HG03565 (cell line): ENCODE data around the gene LDLRAD4.

Experiments
- ATAC-seq: cut with Tn5 transposase; IDR thresholded peaks from one replicate; pipeline ENCODE4 v1.9.1; 2021; ENCODE audit warnings: mild to moderate bottlenecking, moderate library complexity; ENCODE audit not compliant: unreplicated experiment

The LDLRAD4 gene

DNA sequence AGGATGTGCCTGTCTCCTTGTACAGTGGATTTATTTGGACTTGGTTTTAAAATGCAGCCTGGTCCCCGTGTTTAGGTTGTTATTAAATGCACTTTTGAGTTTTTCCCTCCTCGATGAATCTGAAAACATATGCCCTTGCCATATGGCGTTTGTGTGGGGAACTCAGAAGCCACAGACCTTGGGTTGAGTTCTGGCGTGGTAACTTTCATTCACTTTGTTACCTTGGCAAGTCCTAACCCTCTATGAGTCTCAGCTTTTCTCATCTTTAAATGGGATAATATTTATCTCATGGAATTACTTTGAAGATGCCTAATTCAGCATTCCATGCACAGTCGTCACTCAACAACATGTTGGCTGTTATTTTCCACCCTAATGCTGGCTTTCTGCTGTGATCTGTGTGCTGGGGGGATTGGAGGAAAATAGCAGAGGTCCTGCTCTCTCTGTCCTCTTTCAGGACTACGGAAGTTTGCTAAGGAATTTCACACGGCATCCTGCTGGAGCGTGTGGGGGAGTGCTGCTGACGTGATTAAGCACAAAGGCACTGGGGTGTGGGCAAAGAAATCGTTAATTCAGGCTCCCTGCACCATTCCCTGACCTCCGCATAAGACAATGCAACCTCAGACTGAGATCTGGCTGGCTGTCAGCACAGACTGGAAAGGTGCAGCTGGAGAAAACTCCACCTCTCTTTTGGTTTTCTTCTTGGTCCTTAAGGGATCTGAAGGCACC lies 61.7 kb downstream of the LDLRAD4 start:
- ATAC-seq: no peak

DNA sequence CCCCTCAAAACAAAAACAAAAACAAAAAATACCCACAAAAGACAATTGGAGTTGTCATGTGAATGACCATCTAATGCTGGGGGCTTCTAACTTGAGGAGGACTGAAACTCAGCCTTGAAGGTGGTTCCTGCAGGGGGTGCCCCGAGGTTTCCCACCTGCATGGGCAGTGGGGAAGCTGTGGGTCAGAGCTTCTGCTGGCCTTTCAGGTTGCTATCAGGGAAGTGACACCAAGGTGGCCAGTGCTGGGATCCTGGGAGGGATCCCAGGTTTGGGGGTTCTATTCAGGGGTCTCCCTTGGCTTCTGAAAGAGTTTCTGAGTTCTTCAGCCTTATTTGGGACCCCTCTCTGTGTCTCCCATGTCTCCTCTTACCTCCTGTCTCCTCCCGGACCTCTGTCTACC lies 62.8 kb downstream of the LDLRAD4 start:
- no peak for ATAC-seq

- no peak for ATAC-seq
Observed at GRCh38 chr18:13283746-13284145, 65.2 kb downstream of the LDLRAD4 start.

GRCh38 chr18:13284330-13285027 lies 65.9 kb downstream of the LDLRAD4 start:
- ATAC-seq: no peak

DNA sequence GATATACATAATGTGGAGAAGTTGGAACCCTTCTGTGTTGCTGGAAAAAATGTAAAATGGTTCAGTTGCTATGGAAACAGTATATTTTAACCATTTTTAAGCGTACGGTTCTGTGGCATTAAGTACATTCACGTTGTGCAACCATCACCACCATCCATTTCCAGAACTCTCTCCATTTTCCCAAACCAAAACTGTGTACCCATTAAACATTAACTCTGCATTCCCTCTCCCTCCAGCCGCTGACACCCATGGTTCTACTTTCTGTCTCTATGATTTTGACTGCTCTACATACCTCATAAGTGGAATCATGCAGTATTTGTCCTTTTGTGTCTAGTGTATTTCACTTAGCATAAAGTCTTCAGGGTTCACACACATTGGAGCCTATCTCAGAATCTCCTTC lies 67.3 kb downstream of the LDLRAD4 start:
- ATAC-seq: no peak

GRCh38 chr18:13286456-13287125 lies 68.0 kb downstream of the LDLRAD4 start:
- no peak for ATAC-seq

DNA sequence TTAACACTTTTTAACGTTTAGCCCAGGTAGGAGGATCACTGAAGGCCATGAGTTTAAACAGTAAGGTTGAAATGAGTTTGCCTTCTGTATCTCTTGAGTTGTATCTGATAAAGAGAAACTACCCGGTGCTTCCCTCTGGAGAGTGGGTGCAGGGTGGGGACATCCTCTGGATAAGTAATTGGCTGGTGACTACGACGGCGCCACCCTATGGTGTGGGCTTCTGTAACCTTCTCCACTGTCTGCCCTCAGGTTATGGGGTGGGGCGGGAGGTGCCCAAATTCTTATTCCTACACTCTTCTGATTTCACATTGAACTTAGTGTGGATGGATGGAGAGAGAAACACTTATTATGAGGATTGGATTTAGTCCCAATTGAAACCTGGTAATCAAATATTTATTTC lies 68.8 kb downstream of the LDLRAD4 start:
- ATAC-seq: no peak

GRCh38 chr18:13288509-13289133 lies 70.1 kb downstream of the LDLRAD4 start:
- ATAC-seq: peak; percentile 59

DNA sequence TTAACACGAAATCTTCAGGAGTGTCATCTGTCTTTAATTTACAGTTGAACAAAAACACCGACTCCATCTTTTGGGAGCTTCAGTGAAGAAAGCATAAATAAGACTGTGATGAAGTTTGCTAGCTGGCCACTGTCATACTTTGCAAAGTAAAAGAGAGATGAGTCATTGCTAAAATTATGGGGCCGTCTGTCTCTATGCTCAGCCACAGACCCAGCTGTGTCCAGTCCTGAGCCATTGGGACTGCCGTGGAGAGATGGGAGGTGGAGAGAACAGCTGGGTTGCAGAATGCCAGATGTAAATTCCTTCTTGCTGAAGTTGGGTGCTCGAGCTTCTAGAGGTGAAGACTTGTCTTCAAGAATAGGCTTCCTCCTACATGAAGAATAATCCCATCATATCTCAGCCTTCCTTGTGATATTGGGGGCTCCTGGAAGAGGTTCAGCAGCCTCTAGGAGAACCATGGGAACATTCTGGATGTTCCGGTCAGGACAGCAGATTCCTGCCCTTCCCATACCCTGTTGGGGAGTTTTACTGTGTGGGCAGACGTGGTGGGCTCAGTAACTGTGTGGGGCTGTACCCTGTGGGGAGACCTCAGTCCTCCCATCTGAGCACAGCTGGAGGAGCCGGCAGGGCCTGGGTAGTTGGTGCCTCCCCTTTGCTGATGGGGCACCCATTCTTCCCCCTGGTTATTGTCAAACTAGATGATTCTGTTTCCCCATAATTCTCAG lies 71.1 kb downstream of the LDLRAD4 start:
- ATAC-seq: no peak

GRCh38 chr18:13290856-13291271 lies 72.3 kb downstream of the LDLRAD4 start:
- no peak for ATAC-seq

- no peak for ATAC-seq
Observed at GRCh38 chr18:13291299-13291698, 72.7 kb downstream of the LDLRAD4 start.

GRCh38 chr18:13291745-13292447 lies 73.3 kb downstream of the LDLRAD4 start:
- ATAC-seq: no peak

DNA sequence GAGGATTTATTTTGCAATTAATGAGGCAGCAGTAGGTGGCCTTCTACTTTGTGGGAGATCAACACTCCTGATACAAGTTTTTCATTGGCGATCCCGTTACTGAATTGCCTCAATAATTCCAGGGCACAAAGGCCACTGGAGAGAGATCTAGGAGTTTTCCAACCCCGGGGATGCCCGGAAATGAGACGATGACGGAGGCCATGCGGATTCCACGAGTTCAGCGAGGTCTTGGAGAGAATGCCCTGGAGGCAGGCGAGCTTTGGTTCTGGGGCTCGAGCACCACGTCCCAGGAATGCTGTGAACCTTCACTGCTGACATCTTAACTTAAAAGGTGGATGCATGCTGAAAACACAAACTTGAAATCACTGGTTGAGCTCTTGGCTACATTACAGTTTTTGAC lies 74.2 kb downstream of the LDLRAD4 start:
- ATAC-seq: no peak

DNA sequence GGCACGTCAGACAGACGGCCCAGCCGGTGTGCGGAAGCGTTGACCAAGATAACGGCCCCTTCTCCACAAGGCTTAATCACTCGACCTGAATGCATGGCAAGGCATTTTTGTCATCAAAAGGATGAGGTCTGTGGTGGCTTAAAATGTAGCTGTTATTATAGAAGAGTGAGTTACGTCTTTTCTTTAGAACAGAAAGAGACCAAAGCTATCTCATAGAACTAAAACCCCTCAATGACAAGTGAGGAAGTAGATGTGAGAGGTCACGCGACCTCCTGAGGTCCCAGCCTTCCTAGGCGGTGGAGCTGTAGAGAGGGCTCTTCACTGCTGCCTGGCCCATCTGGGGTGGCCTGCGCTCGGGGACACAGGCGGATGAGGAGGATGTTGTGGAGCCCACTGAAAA lies 75.7 kb downstream of the LDLRAD4 start:
- no peak for ATAC-seq

GRCh38 chr18:13295894-13296293 lies 77.3 kb downstream of the LDLRAD4 start:
- ATAC-seq: no peak

GRCh38 chr18:13296867-13297574 lies 78.5 kb downstream of the LDLRAD4 start:
- no peak for ATAC-seq

DNA sequence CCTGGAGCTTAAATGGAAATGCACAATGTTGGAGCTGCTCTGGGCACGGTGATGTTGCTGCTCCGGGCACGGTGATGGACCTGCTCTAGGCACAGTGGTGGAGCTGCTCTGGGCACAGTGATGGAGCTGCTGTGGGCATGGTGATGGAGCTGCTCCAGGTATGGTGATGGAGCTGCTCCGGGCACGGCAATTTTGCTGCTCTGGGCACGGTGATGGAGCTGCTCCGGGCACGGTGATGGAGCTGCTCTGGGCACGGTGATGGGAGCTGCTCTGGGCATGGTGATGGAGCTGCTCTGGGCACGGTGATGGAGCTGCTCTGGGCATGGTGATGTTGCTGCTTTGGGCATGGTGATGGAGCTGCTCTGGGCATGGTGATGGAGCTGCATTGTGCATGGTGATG lies 79.7 kb downstream of the LDLRAD4 start:
- ATAC-seq: no peak

GRCh38 chr18:13300029-13300428 lies 81.5 kb downstream of the LDLRAD4 start:
- no peak for ATAC-seq

- ATAC-seq: no peak
Observed at GRCh38 chr18:13300796-13301195, 82.2 kb downstream of the LDLRAD4 start.

GRCh38 chr18:13302040-13302439 lies 83.5 kb downstream of the LDLRAD4 start:
- no peak for ATAC-seq
